ENCODE results near the gene CD14.

DNA sequence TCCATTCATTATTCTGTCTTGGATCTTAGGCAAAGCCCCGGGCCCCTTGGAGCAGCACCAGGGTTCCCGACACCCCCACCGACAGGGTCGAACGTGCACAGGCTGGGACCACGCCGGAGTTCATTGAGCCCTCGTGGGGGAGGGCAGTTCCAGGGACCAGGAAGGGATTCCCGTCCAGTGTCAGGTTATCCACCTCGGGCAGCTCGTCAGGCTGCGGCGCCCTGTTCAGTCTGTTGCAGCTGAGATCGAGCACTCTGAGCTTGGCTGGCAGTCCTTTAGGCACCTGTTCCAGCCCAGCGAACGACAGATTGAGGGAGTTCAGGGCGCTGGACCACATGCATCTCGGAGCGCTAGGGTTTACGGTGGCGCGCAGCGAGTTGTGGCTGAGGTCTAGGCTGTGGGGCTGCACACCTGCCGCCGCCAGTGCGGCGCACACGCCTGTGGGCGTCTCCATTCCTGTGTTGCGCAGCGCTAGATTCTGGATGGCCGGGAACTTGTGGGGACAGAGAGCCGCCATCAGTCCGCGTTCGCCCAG, 1.1 kb downstream of the CD14 start:
- TF ChIP-seq, protein P1, sequence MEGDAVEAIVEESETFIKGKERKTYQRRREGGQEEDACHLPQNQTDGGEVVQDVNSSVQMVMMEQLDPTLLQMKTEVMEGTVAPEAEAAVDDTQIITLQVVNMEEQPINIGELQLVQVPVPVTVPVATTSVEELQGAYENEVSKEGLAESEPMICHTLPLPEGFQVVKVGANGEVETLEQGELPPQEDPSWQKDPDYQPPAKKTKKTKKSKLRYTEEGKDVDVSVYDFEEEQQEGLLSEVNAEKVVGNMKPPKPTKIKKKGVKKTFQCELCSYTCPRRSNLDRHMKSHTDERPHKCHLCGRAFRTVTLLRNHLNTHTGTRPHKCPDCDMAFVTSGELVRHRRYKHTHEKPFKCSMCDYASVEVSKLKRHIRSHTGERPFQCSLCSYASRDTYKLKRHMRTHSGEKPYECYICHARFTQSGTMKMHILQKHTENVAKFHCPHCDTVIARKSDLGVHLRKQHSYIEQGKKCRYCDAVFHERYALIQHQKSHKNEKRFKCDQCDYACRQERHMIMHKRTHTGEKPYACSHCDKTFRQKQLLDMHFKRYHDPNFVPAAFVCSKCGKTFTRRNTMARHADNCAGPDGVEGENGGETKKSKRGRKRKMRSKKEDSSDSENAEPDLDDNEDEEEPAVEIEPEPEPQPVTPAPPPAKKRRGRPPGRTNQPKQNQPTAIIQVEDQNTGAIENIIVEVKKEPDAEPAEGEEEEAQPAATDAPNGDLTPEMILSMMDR (IDR thresholded peaks at IDR 0.05) = no peak
- TF ChIP-seq POLR2A (IDR thresholded peaks at IDR 0.05) = no peak

All from heart left ventricle (tissue), 13 donors.